A549 treated with GW870086 at 1 μM for 4 hours (cell line): ENCODE results near the gene AGTR2. TPM values are rescaled to one million over a fixed set of nuclear protein-coding genes. Genes with fewer than 3 reads are reported as not detected.

Experiments used
- total RNA-seq: library from RNA; stranded (reverse); fragments of 200-300 nt; extraction: Qiagen RNA extraction; gene quantifications from 5 replicates; pipeline ENCODE4 v1.2.3, GENCODE V29; 2022; ENCODE audit warnings: low read depth

The AGTR2 gene, protein sequence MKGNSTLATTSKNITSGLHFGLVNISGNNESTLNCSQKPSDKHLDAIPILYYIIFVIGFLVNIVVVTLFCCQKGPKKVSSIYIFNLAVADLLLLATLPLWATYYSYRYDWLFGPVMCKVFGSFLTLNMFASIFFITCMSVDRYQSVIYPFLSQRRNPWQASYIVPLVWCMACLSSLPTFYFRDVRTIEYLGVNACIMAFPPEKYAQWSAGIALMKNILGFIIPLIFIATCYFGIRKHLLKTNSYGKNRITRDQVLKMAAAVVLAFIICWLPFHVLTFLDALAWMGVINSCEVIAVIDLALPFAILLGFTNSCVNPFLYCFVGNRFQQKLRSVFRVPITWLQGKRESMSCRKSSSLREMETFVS
- not detected in 5 replicates for total RNA-seq

DNA sequence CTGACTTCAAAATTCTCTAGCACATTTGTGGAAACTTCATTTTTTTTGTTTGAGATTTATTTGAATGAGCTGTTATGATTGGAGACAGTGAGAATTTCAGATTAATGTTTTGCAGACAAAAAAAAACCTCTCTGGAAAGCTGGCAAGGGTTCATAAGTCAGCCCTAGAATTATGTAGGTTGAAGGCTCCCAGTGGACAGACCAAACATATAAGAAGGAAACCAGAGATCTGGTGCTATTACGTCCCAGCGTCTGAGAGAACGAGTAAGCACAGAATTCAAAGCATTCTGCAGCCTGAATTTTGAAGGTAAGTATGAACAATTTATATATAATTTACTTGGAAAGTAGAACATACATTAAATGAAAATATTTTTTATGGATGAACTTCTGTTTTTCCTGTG, at the start of gene AGTR2:
AGTR2 (plus strand) TSS at position 234 of the 400 bp plus-strand sequence. CDS start 1,537 bp downstream, outside the sequence.

